ENCODE results near the gene PYGB.

DNA sequence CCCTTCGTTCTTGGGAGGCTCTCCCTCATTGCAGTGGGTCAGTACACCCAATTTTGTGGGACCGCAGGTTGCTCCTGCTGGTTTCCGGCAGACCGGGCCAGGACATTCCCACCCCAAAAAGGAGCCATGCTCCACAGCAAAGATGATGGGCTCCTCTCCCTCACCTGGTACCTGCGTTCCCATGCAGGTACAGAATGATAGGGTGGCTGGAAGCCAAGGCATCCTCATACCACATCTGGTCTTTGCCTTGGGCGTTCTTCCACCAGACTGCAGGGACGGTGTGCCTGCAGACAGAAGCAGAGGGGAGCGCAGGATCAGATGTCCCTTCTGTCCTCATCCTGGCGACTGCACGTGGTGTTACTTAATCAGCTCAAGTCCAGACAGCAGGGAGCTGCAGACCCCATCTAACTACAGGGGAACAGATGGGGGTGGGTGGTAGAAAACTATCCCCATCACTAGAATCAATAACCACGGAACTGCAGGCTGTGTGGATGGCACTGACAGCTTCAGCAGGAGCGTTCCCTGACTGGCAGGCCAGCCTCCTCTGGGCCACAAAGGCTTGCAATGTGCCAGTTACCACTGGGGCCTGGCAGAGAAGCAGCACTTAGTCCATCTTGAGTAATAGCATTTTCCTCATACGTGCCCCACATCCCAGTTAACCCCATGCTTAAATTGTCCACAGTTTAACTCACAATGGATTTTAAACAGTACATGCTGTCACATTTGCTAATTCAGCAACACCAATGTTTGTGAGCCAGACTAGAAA is 72.3 kb downstream of the PYGB start:
- TF ChIP-seq CTCF (conservative IDR thresholded peaks at IDR 0.05; ENCODE audit: low read depth, low read length) (no peak), EZH2 (IDR thresholded peaks at IDR 0.05; ENCODE audit: low read length, unreplicated experiment) (no peak), EZH2phosphoT487 (IDR thresholded peaks at IDR 0.05; ENCODE audit: borderline replicate concordance, low read length) (no peak)

All from PC-3 (cell line).